Kidney epithelial cell (primary cell): ENCODE results near the gene KRTAP10-6. TPM values are rescaled to one million over a fixed set of nuclear protein-coding genes. Genes with fewer than 3 reads are reported as not detected.

Source experiments
- DNase-seq: peaks from one replicate; pipeline ENCODE4 v3.0.0-alpha.2; 2010; ENCODE audit warnings: low read depth
- H3K27me3 ChIP-seq: 2 replicates; pipeline ENCODE4 v1.6.0; 2011; ENCODE audit warnings: low read length; ENCODE audit not compliant: control insufficient read depth, insufficient read depth
- H3K36me3 ChIP-seq: 2 replicates; pipeline ENCODE4 v1.5.1; 2011; ENCODE audit warnings: low read length; ENCODE audit not compliant: control insufficient read depth, insufficient read depth
- H3K4me3 ChIP-seq: 2 replicates; pipeline ENCODE4 v1.5.1; 2011; ENCODE audit warnings: low read depth, mild to moderate bottlenecking, control low read depth, low read length
- CTCF ChIP-seq: IDR thresholded peaks from 2 replicates; pipeline ENCODE4 v1.5.1; 2011; ENCODE audit warnings: mild to moderate bottlenecking, moderate library complexity, low read length, control low read depth, inconsistent platforms; ENCODE audit not compliant: insufficient read depth, poor library complexity, severe bottlenecking
- total RNA-seq: library from RNA; depleted of rRNA; stranded (reverse); fragments of >200 nt; gene quantifications from 2 replicates; pipeline ENCODE4 v1.2.3, GENCODE V29; 2015

The KRTAP10-6 gene
- total RNA-seq, 1 donor from 2014 or later: not detected

DNA sequence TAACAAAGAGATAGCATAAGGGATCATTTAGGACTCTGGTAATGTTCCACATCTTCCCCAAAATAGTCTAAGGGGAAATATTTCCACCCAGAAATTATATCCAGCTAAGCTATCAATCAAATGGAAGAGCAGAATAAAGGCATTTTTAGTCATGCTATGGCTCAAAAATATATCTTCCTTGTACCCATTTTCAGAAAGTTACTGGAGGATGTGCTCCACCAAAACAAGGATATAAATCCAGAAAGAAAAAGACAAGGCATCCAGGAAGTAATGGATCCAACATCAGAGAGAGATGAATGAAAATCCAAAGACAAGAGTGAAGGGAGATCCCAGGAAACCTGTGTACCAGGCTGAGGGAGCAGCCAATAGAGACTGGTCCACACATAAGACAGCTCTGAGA is 16.9 kb upstream of the KRTAP10-6 start:
- Histone ChIP-seq H3K27me3 (no peaks in the 10 kb centered on the region), H3K36me3 (no peaks in the 10 kb centered on the region), H3K4me3 (no peak overlapping the region)
- no peak for DNase-seq
- TF ChIP-seq CTCF: no peak

- H3K27me3 ChIP-seq: no peaks in the 10 kb centered on the region
- DNase-seq: no peak
- H3K36me3 ChIP-seq: no peaks in the 10 kb centered on the region
- no peak overlapping the region for H3K4me3 ChIP-seq
- TF ChIP-seq CTCF: no peak
Observed at GRCh38 chr21:44606495-44606894, 14.2 kb upstream of the KRTAP10-6 start.

- TF ChIP-seq CTCF: no peak
- H3K4me3 ChIP-seq: no peak overlapping the region
- no peak for DNase-seq
- no peaks in the 10 kb centered on the region for H3K27me3 ChIP-seq
- no peaks in the 10 kb centered on the region for H3K36me3 ChIP-seq
Observed at GRCh38 chr21:44603911-44604310, 11.6 kb upstream of the KRTAP10-6 start.

GRCh38 chr21:44603109-44603875 is 11.0 kb upstream of the KRTAP10-6 start:
- no peak for TF ChIP-seq CTCF
- no peaks in the 10 kb centered on the region for H3K27me3 ChIP-seq
- DNase-seq: no peak
- no peaks in the 10 kb centered on the region for H3K36me3 ChIP-seq
- no peak overlapping the region for H3K4me3 ChIP-seq

DNA sequence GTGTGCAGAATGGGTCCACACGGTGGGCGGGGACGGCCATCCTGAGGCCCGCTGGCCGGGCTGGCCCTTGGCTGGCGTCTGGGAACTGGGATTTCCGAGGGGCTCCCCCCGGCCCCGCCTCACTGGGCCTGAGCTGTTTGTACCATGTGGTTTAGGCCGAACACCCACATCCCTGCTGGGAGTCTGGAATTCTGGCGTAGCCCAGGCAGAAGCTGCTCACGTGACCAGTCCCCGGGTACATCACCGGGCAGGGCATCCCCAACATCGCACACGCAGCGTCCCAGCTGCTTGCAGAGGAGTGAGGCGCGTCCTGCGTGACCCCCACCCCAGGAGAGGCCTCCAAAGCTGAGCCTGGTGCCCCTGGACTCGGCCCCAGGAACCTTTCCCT is 10.2 kb upstream of the KRTAP10-6 start:
- H3K27me3 ChIP-seq: no peaks in the 10 kb centered on the region
- H3K36me3 ChIP-seq: no peaks in the 10 kb centered on the region
- TF ChIP-seq CTCF: no peak
- no peak overlapping the region for H3K4me3 ChIP-seq
- DNase-seq: no peak
